ENCODE data around the gene FKBP11.

DNA sequence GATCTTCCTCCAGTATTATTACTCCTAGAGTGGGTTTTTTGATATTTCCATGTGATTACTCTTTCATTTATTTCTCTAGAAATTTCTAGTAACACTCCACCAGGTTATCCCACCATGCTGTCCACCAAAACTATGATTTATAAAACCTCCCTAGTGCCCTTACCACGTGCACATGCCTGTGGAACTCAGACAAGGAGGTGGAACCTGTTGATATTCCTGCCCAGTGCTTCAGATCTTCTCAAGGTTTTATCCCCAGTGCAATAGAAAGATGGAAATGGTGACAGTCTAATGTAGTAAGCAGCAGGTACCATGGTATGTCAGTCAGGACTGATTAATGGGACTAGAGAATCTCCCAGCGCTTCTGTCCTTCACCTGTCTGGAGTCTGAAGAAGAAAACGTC lies 35.5 kb upstream of the FKBP11 start:
- TF ChIP-seq, protein P1, sequence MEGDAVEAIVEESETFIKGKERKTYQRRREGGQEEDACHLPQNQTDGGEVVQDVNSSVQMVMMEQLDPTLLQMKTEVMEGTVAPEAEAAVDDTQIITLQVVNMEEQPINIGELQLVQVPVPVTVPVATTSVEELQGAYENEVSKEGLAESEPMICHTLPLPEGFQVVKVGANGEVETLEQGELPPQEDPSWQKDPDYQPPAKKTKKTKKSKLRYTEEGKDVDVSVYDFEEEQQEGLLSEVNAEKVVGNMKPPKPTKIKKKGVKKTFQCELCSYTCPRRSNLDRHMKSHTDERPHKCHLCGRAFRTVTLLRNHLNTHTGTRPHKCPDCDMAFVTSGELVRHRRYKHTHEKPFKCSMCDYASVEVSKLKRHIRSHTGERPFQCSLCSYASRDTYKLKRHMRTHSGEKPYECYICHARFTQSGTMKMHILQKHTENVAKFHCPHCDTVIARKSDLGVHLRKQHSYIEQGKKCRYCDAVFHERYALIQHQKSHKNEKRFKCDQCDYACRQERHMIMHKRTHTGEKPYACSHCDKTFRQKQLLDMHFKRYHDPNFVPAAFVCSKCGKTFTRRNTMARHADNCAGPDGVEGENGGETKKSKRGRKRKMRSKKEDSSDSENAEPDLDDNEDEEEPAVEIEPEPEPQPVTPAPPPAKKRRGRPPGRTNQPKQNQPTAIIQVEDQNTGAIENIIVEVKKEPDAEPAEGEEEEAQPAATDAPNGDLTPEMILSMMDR (conservative IDR thresholded peaks at IDR 0.05), result no peak
- TF ChIP-seq ZFX (IDR thresholded peaks at IDR 0.05), result no peak
